NCI-H1436 (cell line): ENCODE data around the gene CCDC177.
"Not testable (repeated sequence)": the region's sequence is repeated elsewhere in the genome, so short reads cannot be mapped to it uniquely, and the experiment has no call there.

Experiments
- DNase-seq: peaks from one replicate; lab custom pipeline; 2025; lab: John Stamatoyannopoulos, UW

CCDC177 gene

GRCh38 chr14:69600304-69600891 is 25.7 kb upstream of the CCDC177 start:
- DNase-seq = no peak

- DNase-seq = not testable (repeated sequence)
Measured at GRCh38 chr14:69599431-69599830, 24.8 kb upstream of the CCDC177 start.

- no peak for DNase-seq
Measured at GRCh38 chr14:69595336-69595735, 20.7 kb upstream of the CCDC177 start.

GRCh38 chr14:69594846-69595245 is 20.2 kb upstream of the CCDC177 start:
- DNase-seq = no peak

- no peak for DNase-seq
Measured at GRCh38 chr14:69593018-69593677, 18.5 kb upstream of the CCDC177 start.

- DNase-seq = no peak
Measured at GRCh38 chr14:69591317-69591716, 16.6 kb upstream of the CCDC177 start.

- DNase-seq = no peak
Measured at GRCh38 chr14:69587389-69587788, 12.7 kb upstream of the CCDC177 start.

- DNase-seq = no peak
Measured at GRCh38 chr14:69586404-69586803, 11.7 kb upstream of the CCDC177 start.

GRCh38 chr14:69584389-69584788 is 9.7 kb upstream of the CCDC177 start:
- no peak for DNase-seq

- no peak for DNase-seq
Measured at GRCh38 chr14:69582829-69583228, 8.2 kb upstream of the CCDC177 start.

- DNase-seq = no peak
Measured at GRCh38 chr14:69582212-69582611, 7.5 kb upstream of the CCDC177 start.

- no peak for DNase-seq
Measured at GRCh38 chr14:69581316-69581935, 6.8 kb upstream of the CCDC177 start.

- DNase-seq = peak; percentile 29
Measured at GRCh38 chr14:69580009-69580577, 5.4 kb upstream of the CCDC177 start.

- DNase-seq = no peak
Measured at GRCh38 chr14:69579476-69579875, 4.8 kb upstream of the CCDC177 start.

- DNase-seq = no peak
Measured at GRCh38 chr14:69574954-69575295, 254 bp upstream of the CCDC177 start.

- DNase-seq = peak; percentile 82
Measured at GRCh38 chr14:69573831-69574262, 824 bp downstream of the CCDC177 start.

- no peak for DNase-seq
Measured at GRCh38 chr14:69573205-69573830, 1.4 kb downstream of the CCDC177 start.

GRCh38 chr14:69572841-69573135 is 1.9 kb downstream of the CCDC177 start:
- no peak for DNase-seq

GRCh38 chr14:69572030-69572840 is 2.4 kb downstream of the CCDC177 start:
- no peak for DNase-seq

GRCh38 chr14:69571449-69572029 is 3.1 kb downstream of the CCDC177 start:
- DNase-seq = no peak

- no peak for DNase-seq
Measured at GRCh38 chr14:69570836-69571330, 3.8 kb downstream of the CCDC177 start.

GRCh38 chr14:69569859-69570258 is 4.8 kb downstream of the CCDC177 start:
- no peak for DNase-seq
